H1 (cell line): ENCODE results near the gene CASKIN2. TPM values are rescaled to one million over a fixed set of nuclear protein-coding genes. Genes with fewer than 3 reads are reported as not detected.

ENCODE experiments used
- CTCF ChIA-PET: fragments of 300-600 bp; sonication (Branson Sonifier 250); formaldehyde crosslinking; loops from one replicate; lab custom pipeline; 2021; ENCODE audit not compliant: partially characterized antibody; lab: Charles Lee
- POLR2A ChIA-PET: fragments of 300-600 bp; sonication (Branson Sonifier 250); formaldehyde crosslinking; loops from one replicate; lab custom pipeline; 2021; ENCODE audit warnings: inconsistent platforms; ENCODE audit not compliant: partially characterized antibody; lab: Charles Lee
- DNase-seq, 2 experiments: peaks; one replicate each; pipeline versions ENCODE4 v3.0.0 to v3.0.0-alpha.2; 2010 to 2022; ENCODE audit warnings: low spot score in 2 of 2, low read depth in 1 of 2, mixed read lengths in 1 of 2
- FAIRE-seq: peaks from 2 replicates; lab custom pipeline; 2011; peaks lifted over from hg19 to GRCh38; lab: Jason Lieb, UNC
- H2AFZ ChIP-seq: 2 replicates; pipeline ENCODE4 v1.8.1; 2012; ENCODE audit warnings: low read length, inconsistent platforms
- H2AK5ac ChIP-seq: 2 replicates; pipeline ENCODE4 v1.6.1; 2013; ENCODE audit warnings: low read depth, low read length
- H2BK120ac ChIP-seq: replicated peaks from 2 replicates; pipeline ENCODE3; 2013; ENCODE audit warnings: low read depth, low read length, inconsistent platforms
- H2BK12ac ChIP-seq: 2 replicates; pipeline ENCODE4 v1.6.1; 2013; ENCODE audit warnings: low read depth, low read length
- H2BK15ac ChIP-seq: 2 replicates; pipeline ENCODE4 v1.6.1; 2013; ENCODE audit warnings: low read length
- H2BK20ac ChIP-seq: 2 replicates; pipeline ENCODE4 v1.6.1; 2013; ENCODE audit warnings: low read length
- H2BK5ac ChIP-seq: 2 replicates; pipeline ENCODE4 v1.6.1; 2013; ENCODE audit warnings: low read depth, low read length
- H3K14ac ChIP-seq: 2 replicates; pipeline ENCODE4 v1.6.1; 2013; ENCODE audit warnings: inconsistent platforms; ENCODE audit not compliant: insufficient read length
- H3K18ac ChIP-seq: 2 replicates; pipeline ENCODE4 v1.6.1; 2013; ENCODE audit warnings: low read length; ENCODE audit errors: extremely low read depth
- H3K23ac ChIP-seq: 2 replicates; pipeline ENCODE4 v1.6.1; 2013; ENCODE audit warnings: inconsistent platforms; ENCODE audit not compliant: insufficient read length
- H3K23me2 ChIP-seq: 2 replicates; pipeline ENCODE4 v1.6.1; 2013; ENCODE audit warnings: low read depth, low read length
- H3K27ac ChIP-seq: 2 replicates; pipeline ENCODE4 v1.6.1; 2011; ENCODE audit warnings: low read depth, low read length, inconsistent platforms
- H3K27me3 ChIP-seq, 4 experiments: replicated peaks in 1 of 4; 1 replicate in 1 of 4; 2 replicates in 3 of 4; pipeline versions ENCODE4 v1.6.1 to v1.8.1; 2011 to 2013; ENCODE audit warnings: low read length in 3 of 4, mild to moderate bottlenecking in 3 of 4, inconsistent platforms in 2 of 4, mixed read lengths in 2 of 4, moderate library complexity in 1 of 4; ENCODE audit not compliant: control insufficient read depth in 3 of 4, insufficient read depth in 3 of 4; ENCODE audit errors: extremely low read depth in 1 of 4
- H3K36me3 ChIP-seq, 4 experiments: 2 replicates each; pipeline versions ENCODE4 v1.6.1 to v1.8.1; 2011 to 2013; ENCODE audit warnings: mild to moderate bottlenecking in 4 of 4, low read length in 3 of 4, moderate library complexity in 2 of 4, control low read depth in 1 of 4, inconsistent platforms in 1 of 4; ENCODE audit not compliant: insufficient read depth in 4 of 4, control insufficient read depth in 2 of 4
- H3K4ac ChIP-seq: replicated peaks from 2 replicates; pipeline ENCODE3; 2013; ENCODE audit warnings: low read length, low read depth, mixed read lengths, inconsistent platforms; ENCODE audit not compliant: insufficient read length
- H3K4me1 ChIP-seq, 4 experiments: replicated peaks in 1 of 4; 1 replicate in 1 of 4; 2 replicates in 3 of 4; pipeline versions ENCODE4 v1.6.1 to v1.8.1; 2011 to 2013; ENCODE audit warnings: low read length in 3 of 4, inconsistent platforms in 2 of 4, mixed read lengths in 1 of 4; ENCODE audit not compliant: insufficient read depth in 4 of 4, control insufficient read depth in 3 of 4
- H3K4me2 ChIP-seq, 2 experiments: 2 replicates each; pipeline versions ENCODE4 v1.6.1 to v1.8.1; 2011 to 2013; ENCODE audit warnings: low read depth in 2 of 2, low read length in 2 of 2, control low read depth in 1 of 2, inconsistent platforms in 1 of 2, mild to moderate bottlenecking in 1 of 2; ENCODE audit not compliant: insufficient read depth in 1 of 2
- H3K4me3 ChIP-seq, 4 experiments: fragments of 200-600, 300-600 bp in 1 of 4; sonication (generic), shearing (Covaris generic), sonication (Bioruptor Twin) in 1 of 4; 2 replicates each; pipeline versions ENCODE4 v1.5.1 to v1.8.1; 2011 to 2016; ENCODE audit warnings: low read length in 4 of 4, low read depth in 3 of 4, control low read depth in 2 of 4, inconsistent platforms in 2 of 4, mild to moderate bottlenecking in 2 of 4, mixed read lengths in 1 of 4, moderate library complexity in 1 of 4; ENCODE audit not compliant: insufficient read depth in 2 of 4; ENCODE audit errors: extremely low read depth in 1 of 4
- H3K56ac ChIP-seq: replicated peaks from 2 replicates; pipeline ENCODE3; 2013; ENCODE audit warnings: low read depth, mild to moderate bottlenecking, mixed read lengths, low read length, inconsistent platforms; ENCODE audit not compliant: insufficient read length
- H3K79me1 ChIP-seq: 2 replicates; pipeline ENCODE4 v1.6.1; 2013; ENCODE audit warnings: low read depth, low read length, control low read depth
- H3K79me2 ChIP-seq, 2 experiments: 2 replicates each; pipeline versions ENCODE4 v1.6.1 to v1.8.1; 2012 to 2013; ENCODE audit warnings: low read length in 2 of 2, mild to moderate bottlenecking in 2 of 2, inconsistent platforms in 1 of 2; ENCODE audit not compliant: insufficient read depth in 2 of 2, control insufficient read depth in 1 of 2
- H3K9ac ChIP-seq, 4 experiments: replicated peaks in 1 of 4; 1 replicate in 1 of 4; 2 replicates in 3 of 4; pipeline versions ENCODE4 v1.6.1 to v1.8.1; 2011 to 2013; ENCODE audit warnings: low read depth in 3 of 4, low read length in 3 of 4, control low read depth in 2 of 4, mild to moderate bottlenecking in 2 of 4, moderate library complexity in 2 of 4, inconsistent platforms in 1 of 4; ENCODE audit errors: extremely low read depth in 1 of 4
- H3K9me3 ChIP-seq, 2 experiments: 2 replicates each; pipeline versions ENCODE4 v1.6.1 to v1.8.1; 2012 to 2013; ENCODE audit warnings: mild to moderate bottlenecking in 2 of 2, moderate library complexity in 2 of 2, control low read depth in 1 of 2, inconsistent platforms in 1 of 2, low read depth in 1 of 2, low read length in 1 of 2, mixed read lengths in 1 of 2; ENCODE audit not compliant: insufficient read depth in 2 of 2
- H4K20me1 ChIP-seq, 2 experiments: replicated peaks in 1 of 2; 2 replicates each; pipeline versions ENCODE3 to v1.8.1; 2011 to 2013; ENCODE audit warnings: inconsistent platforms in 2 of 2, low read length in 2 of 2, mild to moderate bottlenecking in 1 of 2; ENCODE audit not compliant: insufficient read depth in 2 of 2, control insufficient read depth in 1 of 2
- H4K5ac ChIP-seq: 2 replicates; pipeline ENCODE4 v1.6.1; 2013; ENCODE audit warnings: low read length, low read depth, mixed read lengths, inconsistent platforms; ENCODE audit not compliant: insufficient read length
- H4K8ac ChIP-seq: 2 replicates; pipeline ENCODE4 v1.8.0; 2013; ENCODE audit warnings: mild to moderate bottlenecking, moderate library complexity, low read length, inconsistent platforms; ENCODE audit not compliant: insufficient read depth; ENCODE audit errors: extremely low read depth
- H4K91ac ChIP-seq: replicated peaks from 2 replicates; pipeline ENCODE3; 2013; ENCODE audit warnings: low read length, mixed read lengths, inconsistent platforms; ENCODE audit not compliant: insufficient read length
- BCL11A ChIP-seq, 2 experiments: IDR thresholded peaks; one replicate each; pipeline ENCODE4 v1.6.1; 2011; ENCODE audit warnings: low read depth in 2 of 2, low read length in 2 of 2, mild to moderate bottlenecking in 2 of 2
- CBX5 ChIP-seq: fragments of 300-800, 300-1000 bp; sonication (generic); IDR thresholded peaks from 2 replicates; pipeline ENCODE4 v1.7.1; 2016; ENCODE audit warnings: antibody characterized with exemption, low read length, low read depth
- EGR1 ChIP-seq: IDR thresholded peaks from 2 replicates; pipeline ENCODE4 v1.6.1; 2011; ENCODE audit warnings: low read depth, low read length, borderline replicate concordance
- JUN ChIP-seq: IDR thresholded peaks from 2 replicates; pipeline ENCODE4 v1.6.1; 2011; ENCODE audit warnings: low read depth, mild to moderate bottlenecking, improper control_type of control experiment, low read length
- NANOG ChIP-seq: IDR thresholded peaks from 2 replicates; pipeline ENCODE4 v1.6.1; 2011; ENCODE audit warnings: low read length, low read depth, mild to moderate bottlenecking, inconsistent platforms; ENCODE audit not compliant: insufficient read depth, poor library complexity, severe bottlenecking
- POLR2A ChIP-seq, 2 experiments: IDR thresholded peaks; 1 replicate in 1 of 2; 2 replicates in 1 of 2; pipeline ENCODE4 v1.6.1; 2011; ENCODE audit warnings: low read depth in 2 of 2, low read length in 2 of 2, mild to moderate bottlenecking in 2 of 2; ENCODE audit errors: control extremely low read depth in 1 of 2
- RBBP5 ChIP-seq: IDR thresholded peaks from 2 replicates; pipeline ENCODE4 v1.7.1; 2012; ENCODE audit warnings: low read depth, mild to moderate bottlenecking, inconsistent platforms, low read length, moderate library complexity, borderline replicate concordance
- SIRT6 ChIP-seq: IDR thresholded peaks from one replicate; pipeline ENCODE4 v1.7.1; 2012; ENCODE audit warnings: low read length, inconsistent platforms
- SP2 ChIP-seq: IDR thresholded peaks from 2 replicates; pipeline ENCODE4 v1.6.1; 2012; ENCODE audit warnings: mild to moderate bottlenecking, low read length, inconsistent platforms
- WGBS, 2 experiments: shearing (Covaris generic) in 1 of 2; methylation state at CpG; one replicate each; pipeline versions ENCODE4 v1.1.6 to v1.1.7; 2013 to 2015; ENCODE audit warnings: low lambda C conversion rate in 2 of 2, mixed read lengths in 2 of 2, inconsistent platforms in 1 of 2, low coverage in 1 of 2, missing lambda C conversion rate in 1 of 2; ENCODE audit not compliant: insufficient replicate concordance in 2 of 2, insufficient coverage in 1 of 2, insufficient read length in 1 of 2; ENCODE audit errors: extremely low coverage in 1 of 2, missing lambda C conversion rate in 1 of 2; 5-methylcytosine and 5-hydroxymethylcytosine counted together
- polyA plus RNA-seq, 7 experiments: library from polyadenylated mRNA; depleted of rRNA in 3 of 7; stranded (reverse) in 5 of 7; unstranded in 2 of 7; fragments of >200 nt in 5 of 7; fragments of 200-250 nt in 2 of 7; gene quantifications; 1 replicate in 5 of 7; 2 replicates in 1 of 7; 4 replicates in 1 of 7; pipeline versions ENCODE4 v1.2.1 to v1.2.3, GENCODE V29; 2011 to 2013; ENCODE audit warnings: missing spikeins in 2 of 7, mixed read lengths in 2 of 7
- total RNA-seq: library from RNA; stranded (reverse); fragmentation: NEBNext Ultra II Directional; extraction: Animal tissue kit (Norgen Biotek cat#: 25700); gene quantifications from 2 replicates; pipeline ENCODE4 v1.2.1, GENCODE V29; 2021
- TF ChIP-seq, protein P1 (sequence below): IDR thresholded peaks from 2 replicates; pipeline ENCODE4 v1.6.1; 2011; ENCODE audit warnings: low read length, improper control_type of control experiment

CASKIN2 gene
- total and polyA plus RNA-seq, 2 of the 8 experiments (the other 6 are each of a cell fraction or from before 2014, with no cell fraction given): 6.7 to 32.3 TPM

DNA sequence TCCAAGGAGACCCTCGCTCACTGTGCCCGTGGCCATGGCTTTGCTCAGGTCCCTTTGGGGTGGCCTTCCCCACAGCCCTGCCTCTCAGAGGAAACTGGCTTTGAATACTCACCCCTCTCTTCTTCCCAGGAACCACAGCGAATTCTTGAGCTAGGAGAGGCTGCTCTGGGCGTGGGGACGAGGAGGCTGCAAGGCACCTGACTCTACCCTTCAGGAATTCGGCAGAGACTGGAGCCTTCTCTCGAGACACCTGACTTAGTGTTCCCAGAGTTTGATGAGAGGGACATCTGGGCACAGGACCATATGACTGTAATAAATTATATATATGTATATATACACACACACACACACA lies 16.4 kb upstream of the CASKIN2 start:
- no peak overlapping the region for H3K14ac ChIP-seq
- no peak overlapping the region for H2BK5ac ChIP-seq
- H3K27me3 ChIP-seq: no peaks in the 10 kb centered on the region
- H2AK5ac ChIP-seq: no peak overlapping the region
- H3K79me1 ChIP-seq: peaks cover 2% of the 10 kb centered on the region
- no peak overlapping the region for H4K5ac ChIP-seq
- no peak overlapping the region for H3K9ac ChIP-seq
- ChIA-PET POLR2A (interaction anchor here (0.6 to 1.7 kb wide), 6 partner anchors 10 to 514 kb away, joined by 3 to 4 read pairs (median 3); partner anchors contain the start of gene TMEM94), CTCF (interaction anchor here (1.0 to 1.9 kb wide), 7 partner anchors 47 to 292 kb away, joined by 3 to 6 read pairs (median 4); no protein-coding TSS in a partner anchor)
- H3K18ac ChIP-seq: no peak overlapping the region
- H3K56ac ChIP-seq: no peak overlapping the region
- no peak overlapping the region for H3K4ac ChIP-seq
- WGBS, 2 experiments: 79% methylated on average over 7 of the region's 7 CpGs; no CpG with 5 or more reads in 1 of the 2 experiments
- H2BK12ac ChIP-seq: no peak overlapping the region
- H3K4me1 ChIP-seq: peaks cover 0 to 7% (median 4%) of the 10 kb centered on the region in 4 experiments; a peak in 5 of 7 replicates
- no peak overlapping the region for H3K4me2 ChIP-seq
- no peak for TF ChIP-seq RBBP5
- TF ChIP-seq SP2: no peak
- no peak for TF ChIP-seq CBX5
- no peak for TF ChIP-seq NANOG
- TF ChIP-seq JUN: no peak
- TF ChIP-seq, protein P1, sequence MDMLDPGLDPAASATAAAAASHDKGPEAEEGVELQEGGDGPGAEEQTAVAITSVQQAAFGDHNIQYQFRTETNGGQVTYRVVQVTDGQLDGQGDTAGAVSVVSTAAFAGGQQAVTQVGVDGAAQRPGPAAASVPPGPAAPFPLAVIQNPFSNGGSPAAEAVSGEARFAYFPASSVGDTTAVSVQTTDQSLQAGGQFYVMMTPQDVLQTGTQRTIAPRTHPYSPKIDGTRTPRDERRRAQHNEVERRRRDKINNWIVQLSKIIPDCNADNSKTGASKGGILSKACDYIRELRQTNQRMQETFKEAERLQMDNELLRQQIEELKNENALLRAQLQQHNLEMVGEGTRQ: no peak
- no peak for TF ChIP-seq BCL11A (IDR thresholded peaks at IDR 0.05; ENCODE audit: low read depth in 2 of 2, low read length in 2 of 2)
- TF ChIP-seq POLR2A (IDR thresholded peaks at IDR 0.05; ENCODE audit: control extremely low read depth in 1 of 2, low read depth in 2 of 2, low read length in 2 of 2): no peak
- TF ChIP-seq EGR1: no peak
- TF ChIP-seq SIRT6: no peak
- peaks cover 8 to 10% of the 10 kb centered on the region in 2 experiments for H4K20me1 ChIP-seq
- no peak overlapping the region for H3K23ac ChIP-seq
- FAIRE-seq (no peak), DNase-seq (no peak)
- peaks cover 0 to 7% of the 10 kb centered on the region in 2 experiments; a peak in 1 of 4 replicates for H3K79me2 ChIP-seq
- no peak overlapping the region for H2AFZ ChIP-seq
- no peaks in the 10 kb centered on the region for H3K9me3 ChIP-seq
- no peak overlapping the region for H4K91ac ChIP-seq
- H3K4me3 ChIP-seq: no peak overlapping the region
- H2BK20ac ChIP-seq: no peak overlapping the region
- H2BK15ac ChIP-seq: no peak overlapping the region
- H3K36me3 ChIP-seq: no peaks in the 10 kb centered on the region
- no peak overlapping the region for H3K27ac ChIP-seq
- peaks cover under 1% of the 10 kb centered on the region; the same call in 1 of the 2 replicates for H3K23me2 ChIP-seq
- H2BK120ac ChIP-seq: no peak overlapping the region
- peak overlapping the region; percentile 28; the same call in 1 of the 2 replicates for H4K8ac ChIP-seq
